Fibroblast of lung (primary cell): ENCODE measurements around the gene JARID2. TPM values are rescaled to one million over a fixed set of nuclear protein-coding genes. Genes with fewer than 3 reads are reported as not detected.

Experiments
- DNase-seq, 2 donors: peaks; one replicate each; pipeline versions ENCODE4 v3.0.0 to v3.0.0-alpha.2; 2010; ENCODE audit warnings: low read depth in 2 of 2
- H2AFZ ChIP-seq: 2 replicates; pipeline ENCODE4 v1.5.1; 2012; ENCODE audit warnings: low read length, control low read depth, inconsistent platforms
- H3K27ac ChIP-seq: 2 replicates; pipeline ENCODE4 v1.5.1; 2011; ENCODE audit warnings: low read length, control low read depth; ENCODE audit not compliant: insufficient read depth
- H3K27me3 ChIP-seq: 2 replicates; pipeline ENCODE4 v1.5.1; 2011; ENCODE audit warnings: mild to moderate bottlenecking, low read length; ENCODE audit not compliant: control insufficient read depth, insufficient read depth
- H3K36me3 ChIP-seq: 2 replicates; pipeline ENCODE4 v1.5.1; 2011; ENCODE audit warnings: low read length; ENCODE audit not compliant: control insufficient read depth, insufficient read depth
- H3K4me1 ChIP-seq: 2 replicates; pipeline ENCODE4 v1.5.1; 2011; ENCODE audit warnings: low read length; ENCODE audit not compliant: control insufficient read depth, insufficient read depth; ENCODE audit errors: extremely low read depth
- H3K4me2 ChIP-seq: 2 replicates; pipeline ENCODE4 v1.5.1; 2011; ENCODE audit warnings: low read length, control low read depth; ENCODE audit not compliant: insufficient read depth; ENCODE audit errors: extremely low read depth
- H3K4me3 ChIP-seq, 4 experiments: fragments of 200-600 bp in 1 of 4; sonication (generic) in 1 of 4; replicated peaks in 1 of 4; 2 replicates each; pipeline ENCODE4 v1.5.1; 2011 to 2016; ENCODE audit warnings: low read length in 4 of 4, low read depth in 3 of 4, mild to moderate bottlenecking in 3 of 4, control low read depth in 2 of 4, inconsistent platforms in 1 of 4, mixed read lengths in 1 of 4; ENCODE audit not compliant: insufficient read depth in 1 of 4; ENCODE audit errors: control extremely low read depth in 1 of 4
- H3K79me2 ChIP-seq: 2 replicates; pipeline ENCODE4 v1.5.1; 2012; ENCODE audit warnings: mild to moderate bottlenecking, low read length, inconsistent platforms; ENCODE audit not compliant: control insufficient read depth, insufficient read depth
- H3K9ac ChIP-seq: 2 replicates; pipeline ENCODE4 v1.5.1; 2011; ENCODE audit warnings: mild to moderate bottlenecking, low read length, control low read depth; ENCODE audit not compliant: insufficient read depth
- H3K9me3 ChIP-seq: 2 replicates; pipeline ENCODE4 v1.5.1; 2012; ENCODE audit warnings: low read depth, low read length; ENCODE audit not compliant: control insufficient read depth, insufficient read depth
- H4K20me1 ChIP-seq: 2 replicates; pipeline ENCODE4 v1.5.1; 2011; ENCODE audit warnings: low read length; ENCODE audit not compliant: control insufficient read depth, insufficient read depth; ENCODE audit errors: extremely low read depth
- EZH2 ChIP-seq: IDR thresholded peaks from 2 replicates; pipeline ENCODE4 v1.5.1; 2012; ENCODE audit warnings: low read length, control low read depth, mild to moderate bottlenecking; ENCODE audit errors: missing control alignments
- polyA plus RNA-seq, 2 donors: library from polyadenylated mRNA; depleted of rRNA in 1 of 2; stranded (reverse) in 1 of 2; unstranded in 1 of 2; fragments of >200 nt; gene quantifications; 2 replicates each; pipeline ENCODE4 v1.2.1, GENCODE V29; 2011 to 2012; ENCODE audit warnings: missing spikeins in 1 of 2
- total RNA-seq: library from RNA; depleted of rRNA; stranded (reverse); fragments of >200 nt; gene quantifications from 2 replicates; pipeline ENCODE4 v1.2.1, GENCODE V29; 2014
- TF ChIP-seq, protein P1 (sequence below), 2 donors: IDR thresholded peaks in 1 of 2; conservative IDR thresholded peaks in 1 of 2; 1 replicate in 1 of 2; 2 replicates in 1 of 2; pipeline ENCODE4 v1.5.1; 2011 to 2012; ENCODE audit warnings: low read length in 2 of 2, control low read depth in 1 of 2, inconsistent platforms in 1 of 2, low read depth in 1 of 2, mild to moderate bottlenecking in 1 of 2

The JARID2 gene
- total and polyA plus RNA-seq, 2 donors (not counting 1 experiment from before 2014, with no cell fraction given): 5.0 to 8.2 TPM

DNA sequence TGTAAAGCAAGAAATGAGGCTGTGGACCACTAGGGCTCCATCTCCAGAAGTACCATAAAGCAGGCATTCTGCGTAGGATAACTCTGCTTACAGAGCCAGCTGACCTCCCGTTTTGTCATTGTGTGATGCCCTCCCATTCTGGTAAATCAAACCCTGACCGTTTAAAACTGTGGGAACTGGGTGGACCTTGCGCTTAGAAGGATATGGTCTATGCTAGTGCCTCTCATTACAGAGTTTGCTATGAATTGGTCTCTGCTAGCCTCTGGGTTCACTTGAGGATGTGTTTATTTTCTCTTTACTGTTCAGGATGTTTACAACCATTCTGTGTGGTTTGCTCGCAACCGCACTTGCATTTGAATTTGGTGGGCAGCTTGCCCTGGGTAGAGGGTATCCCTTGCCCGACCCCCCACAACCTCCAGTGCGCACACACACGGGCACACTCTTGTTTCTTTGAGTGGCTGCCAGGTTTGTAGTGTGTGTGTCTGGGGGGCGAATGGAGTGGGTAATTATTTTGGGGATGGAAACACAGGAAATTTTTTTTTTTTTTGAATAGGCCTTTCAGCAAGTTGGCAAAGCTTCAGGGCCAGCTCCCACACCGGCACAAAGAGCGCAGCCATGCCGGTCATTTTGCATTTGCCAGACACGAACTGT, 198.3 kb downstream of the JARID2 start:
- peaks cover 6% of the 10 kb centered on the region for H3K79me2 ChIP-seq

GRCh38 chr6:15444881-15445280, 199.0 kb downstream of the JARID2 start:
- no peak overlapping the region for H2AFZ ChIP-seq
- peaks cover 9% of the 10 kb centered on the region for H3K4me1 ChIP-seq
- H3K4me3 ChIP-seq: no peak overlapping the region
- no peak overlapping the region for H3K4me2 ChIP-seq
- H3K9me3 ChIP-seq: no peaks in the 10 kb centered on the region
- peak in 1 of 2 donors; percentile 37 for DNase-seq
- H3K27ac ChIP-seq: no peak overlapping the region
- H3K9ac ChIP-seq: no peak overlapping the region
- TF ChIP-seq, protein P1, sequence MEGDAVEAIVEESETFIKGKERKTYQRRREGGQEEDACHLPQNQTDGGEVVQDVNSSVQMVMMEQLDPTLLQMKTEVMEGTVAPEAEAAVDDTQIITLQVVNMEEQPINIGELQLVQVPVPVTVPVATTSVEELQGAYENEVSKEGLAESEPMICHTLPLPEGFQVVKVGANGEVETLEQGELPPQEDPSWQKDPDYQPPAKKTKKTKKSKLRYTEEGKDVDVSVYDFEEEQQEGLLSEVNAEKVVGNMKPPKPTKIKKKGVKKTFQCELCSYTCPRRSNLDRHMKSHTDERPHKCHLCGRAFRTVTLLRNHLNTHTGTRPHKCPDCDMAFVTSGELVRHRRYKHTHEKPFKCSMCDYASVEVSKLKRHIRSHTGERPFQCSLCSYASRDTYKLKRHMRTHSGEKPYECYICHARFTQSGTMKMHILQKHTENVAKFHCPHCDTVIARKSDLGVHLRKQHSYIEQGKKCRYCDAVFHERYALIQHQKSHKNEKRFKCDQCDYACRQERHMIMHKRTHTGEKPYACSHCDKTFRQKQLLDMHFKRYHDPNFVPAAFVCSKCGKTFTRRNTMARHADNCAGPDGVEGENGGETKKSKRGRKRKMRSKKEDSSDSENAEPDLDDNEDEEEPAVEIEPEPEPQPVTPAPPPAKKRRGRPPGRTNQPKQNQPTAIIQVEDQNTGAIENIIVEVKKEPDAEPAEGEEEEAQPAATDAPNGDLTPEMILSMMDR (conservative IDR thresholded peaks at IDR 0.05 in 1 of 2, IDR thresholded peaks at IDR 0.05 in 1 of 2; ENCODE audit: low read depth in 1 of 2, low read length in 2 of 2): no peak
- no peak for TF ChIP-seq EZH2
- no peaks in the 10 kb centered on the region for H3K27me3 ChIP-seq
- H3K36me3 ChIP-seq: no peaks in the 10 kb centered on the region
- H3K79me2 ChIP-seq: peaks cover 6% of the 10 kb centered on the region
- H4K20me1 ChIP-seq: no peaks in the 10 kb centered on the region

More for the DNA sequence above, 198.3 kb downstream of the JARID2 start:
- DNase-seq: peak; percentile 33 to 96
- Histone ChIP-seq H3K9me3 (no peaks in the 10 kb centered on the region), H3K27me3 (no peaks in the 10 kb centered on the region), H3K4me1 (peaks cover 12% of the 10 kb centered on the region), H4K20me1 (no peaks in the 10 kb centered on the region), H3K27ac (peak overlapping the region; percentile 55), H3K4me3 (peak overlapping the region in 1 of 4 experiments; percentile 6), H3K4me2 (peak overlapping the region; percentile 75), H3K36me3 (no peaks in the 10 kb centered on the region), H2AFZ (no peak overlapping the region), H3K9ac (no peak overlapping the region)
- TF ChIP-seq EZH2: no peak
- TF ChIP-seq, protein P1 (conservative IDR thresholded peaks at IDR 0.05 in 1 of 2, IDR thresholded peaks at IDR 0.05 in 1 of 2; ENCODE audit: low read depth in 1 of 2, low read length in 2 of 2): peak in 1 of 2 donors; percentile 24

GRCh38 chr6:15447546-15448267, 201.8 kb downstream of the JARID2 start:
- no peak overlapping the region for H3K9ac ChIP-seq
- TF ChIP-seq, protein P1 (conservative IDR thresholded peaks at IDR 0.05 in 1 of 2, IDR thresholded peaks at IDR 0.05 in 1 of 2; ENCODE audit: low read depth in 1 of 2, low read length in 2 of 2): no peak
- TF ChIP-seq EZH2: no peak
- H2AFZ ChIP-seq: no peak overlapping the region
- H3K4me2 ChIP-seq: no peak overlapping the region
- H3K4me1 ChIP-seq: peaks cover 6% of the 10 kb centered on the region
- no peak overlapping the region for H3K27ac ChIP-seq
- peaks cover 5% of the 10 kb centered on the region for H3K79me2 ChIP-seq
- no peaks in the 10 kb centered on the region for H3K36me3 ChIP-seq
- H4K20me1 ChIP-seq: no peaks in the 10 kb centered on the region
- H3K27me3 ChIP-seq: no peaks in the 10 kb centered on the region
- H3K4me3 ChIP-seq: no peak overlapping the region
- no peaks in the 10 kb centered on the region for H3K9me3 ChIP-seq
- DNase-seq: no peak
